ENCODE data around the gene RHBDD1.

- TF ChIP-seq CTCF (IDR thresholded peaks at IDR 0.05) (no peak), POLR2A (IDR thresholded peaks at IDR 0.05) (no peak)
Observed at GRCh38 chr2:226803410-226803809, 32.4 kb upstream of the RHBDD1 start.
